Breast epithelium (tissue), 3 donors: Measurements from ENCODE around the gene TMEM117.

Experiments
- POLR2A ChIP-seq: fragments of 450-650 bp; IDR thresholded peaks from one replicate; pipeline ENCODE4 v1.6.1; 2016; ENCODE audit warnings: antibody characterized with exemption, mild to moderate bottlenecking, moderate library complexity
- TF ChIP-seq, protein P1 (sequence below), 3 donors: fragments of 450-650 bp; IDR thresholded peaks; one replicate each; pipeline ENCODE4 v1.5.1; 2016 to 2017; ENCODE audit warnings: antibody characterized with exemption in 3 of 3, mild to moderate bottlenecking in 3 of 3, moderate library complexity in 3 of 3

DNA sequence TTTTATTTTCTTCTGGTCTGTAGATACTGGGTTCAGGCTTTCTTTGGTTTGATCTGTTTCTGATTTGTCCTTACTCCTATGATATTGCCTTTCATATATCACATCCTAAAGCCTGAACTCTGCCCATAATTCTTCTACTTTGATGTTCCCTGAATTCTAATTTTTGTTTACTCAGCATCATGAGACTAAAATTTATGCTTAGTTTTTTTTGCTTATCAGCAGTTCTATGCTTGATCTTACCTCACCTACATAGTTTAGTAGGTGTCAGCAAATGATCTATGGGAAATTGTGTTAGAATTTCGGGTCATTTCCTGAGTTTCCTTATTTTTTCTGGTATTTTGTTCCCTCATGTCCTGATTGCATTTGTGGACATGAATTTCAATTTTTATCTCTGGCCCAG is 94.2 kb downstream of the TMEM117 start:
- TF ChIP-seq, protein P1, sequence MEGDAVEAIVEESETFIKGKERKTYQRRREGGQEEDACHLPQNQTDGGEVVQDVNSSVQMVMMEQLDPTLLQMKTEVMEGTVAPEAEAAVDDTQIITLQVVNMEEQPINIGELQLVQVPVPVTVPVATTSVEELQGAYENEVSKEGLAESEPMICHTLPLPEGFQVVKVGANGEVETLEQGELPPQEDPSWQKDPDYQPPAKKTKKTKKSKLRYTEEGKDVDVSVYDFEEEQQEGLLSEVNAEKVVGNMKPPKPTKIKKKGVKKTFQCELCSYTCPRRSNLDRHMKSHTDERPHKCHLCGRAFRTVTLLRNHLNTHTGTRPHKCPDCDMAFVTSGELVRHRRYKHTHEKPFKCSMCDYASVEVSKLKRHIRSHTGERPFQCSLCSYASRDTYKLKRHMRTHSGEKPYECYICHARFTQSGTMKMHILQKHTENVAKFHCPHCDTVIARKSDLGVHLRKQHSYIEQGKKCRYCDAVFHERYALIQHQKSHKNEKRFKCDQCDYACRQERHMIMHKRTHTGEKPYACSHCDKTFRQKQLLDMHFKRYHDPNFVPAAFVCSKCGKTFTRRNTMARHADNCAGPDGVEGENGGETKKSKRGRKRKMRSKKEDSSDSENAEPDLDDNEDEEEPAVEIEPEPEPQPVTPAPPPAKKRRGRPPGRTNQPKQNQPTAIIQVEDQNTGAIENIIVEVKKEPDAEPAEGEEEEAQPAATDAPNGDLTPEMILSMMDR (IDR thresholded peaks at IDR 0.05): no peak
- TF ChIP-seq POLR2A: no peak
